Body of pancreas (tissue), 4 donors: ENCODE data around the gene NUDT1.

Experiments used
- POLR2A ChIP-seq, 3 donors: fragments of 450-650 bp; IDR thresholded peaks; one replicate each; pipeline ENCODE4 v1.6.1; 2016; ENCODE audit warnings: antibody characterized with exemption in 3 of 3, mild to moderate bottlenecking in 2 of 3
- TF ChIP-seq, protein P1 (sequence below), 7 experiments: fragments of 450-650 bp in 4 of 7; fragments of 200-600 bp in 3 of 7; sonication (generic) in 3 of 7; IDR thresholded peaks; one replicate each; pipeline ENCODE4 v1.5.1; 2016 to 2019; ENCODE audit warnings: antibody characterized with exemption in 7 of 7

DNA sequence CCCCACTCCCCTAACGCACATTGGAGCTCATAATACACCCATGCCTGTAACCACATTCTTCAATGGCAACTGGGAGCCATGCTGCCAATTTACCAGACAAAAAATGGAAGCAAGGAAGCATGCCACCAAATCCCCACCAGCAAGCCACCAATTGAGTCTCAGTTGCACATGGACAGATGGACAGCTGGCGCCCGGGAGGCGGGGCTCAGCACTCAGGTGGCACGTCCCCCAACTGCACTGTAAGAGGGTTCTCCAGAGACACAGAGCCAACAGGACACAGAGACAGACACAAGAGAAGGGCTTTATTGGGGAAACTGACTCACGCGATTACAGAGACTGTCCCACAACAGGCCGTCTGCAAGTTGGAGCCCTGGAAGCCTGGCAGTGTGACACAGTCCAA is 11.8 kb upstream of the NUDT1 start:
- TF ChIP-seq, protein P1, sequence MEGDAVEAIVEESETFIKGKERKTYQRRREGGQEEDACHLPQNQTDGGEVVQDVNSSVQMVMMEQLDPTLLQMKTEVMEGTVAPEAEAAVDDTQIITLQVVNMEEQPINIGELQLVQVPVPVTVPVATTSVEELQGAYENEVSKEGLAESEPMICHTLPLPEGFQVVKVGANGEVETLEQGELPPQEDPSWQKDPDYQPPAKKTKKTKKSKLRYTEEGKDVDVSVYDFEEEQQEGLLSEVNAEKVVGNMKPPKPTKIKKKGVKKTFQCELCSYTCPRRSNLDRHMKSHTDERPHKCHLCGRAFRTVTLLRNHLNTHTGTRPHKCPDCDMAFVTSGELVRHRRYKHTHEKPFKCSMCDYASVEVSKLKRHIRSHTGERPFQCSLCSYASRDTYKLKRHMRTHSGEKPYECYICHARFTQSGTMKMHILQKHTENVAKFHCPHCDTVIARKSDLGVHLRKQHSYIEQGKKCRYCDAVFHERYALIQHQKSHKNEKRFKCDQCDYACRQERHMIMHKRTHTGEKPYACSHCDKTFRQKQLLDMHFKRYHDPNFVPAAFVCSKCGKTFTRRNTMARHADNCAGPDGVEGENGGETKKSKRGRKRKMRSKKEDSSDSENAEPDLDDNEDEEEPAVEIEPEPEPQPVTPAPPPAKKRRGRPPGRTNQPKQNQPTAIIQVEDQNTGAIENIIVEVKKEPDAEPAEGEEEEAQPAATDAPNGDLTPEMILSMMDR (IDR thresholded peaks at IDR 0.05) = no peak
- no peak for TF ChIP-seq POLR2A (IDR thresholded peaks at IDR 0.05)
